GM21576 (cell line): ENCODE data around the gene OR4F6.

ENCODE experiments used
- ATAC-seq: cut with Tn5 transposase; IDR thresholded peaks from one replicate; pipeline ENCODE4 v1.9.1; 2021; ENCODE audit warnings: mild to moderate bottlenecking, moderate library complexity; ENCODE audit not compliant: unreplicated experiment

Gene OR4F6

GRCh38 chr15:101804375-101804774 lies 1.1 kb downstream of the OR4F6 start:
- ATAC-seq: no peak

DNA sequence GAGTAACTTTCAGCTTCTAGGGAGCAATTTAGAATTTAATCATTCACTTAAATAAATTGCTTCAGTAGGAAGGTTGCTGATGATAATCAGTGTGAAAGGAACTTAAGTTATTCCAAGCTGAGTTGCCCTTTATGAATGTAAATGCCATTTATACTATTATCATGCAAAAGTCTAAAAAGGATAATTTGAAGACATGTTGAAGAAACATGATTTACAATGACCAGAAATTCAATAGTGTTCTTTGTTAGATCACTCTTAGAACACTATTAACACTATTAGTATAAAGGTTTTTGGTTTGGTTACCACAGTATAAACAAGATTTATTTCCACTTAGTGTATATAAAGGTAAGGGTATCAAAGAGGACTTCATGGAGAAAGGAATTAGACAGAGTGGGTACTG lies 1.6 kb downstream of the OR4F6 start:
- ATAC-seq: no peak

GRCh38 chr15:101805605-101806345 lies 2.5 kb downstream of the OR4F6 start:
- ATAC-seq: no peak

GRCh38 chr15:101807345-101807945 lies 4.1 kb downstream of the OR4F6 start:
- no peak for ATAC-seq

GRCh38 chr15:101808201-101808600 lies 4.9 kb downstream of the OR4F6 start:
- ATAC-seq: no peak

- no peak for ATAC-seq
Observed at GRCh38 chr15:101810456-101810855, 7.1 kb downstream of the OR4F6 start.

DNA sequence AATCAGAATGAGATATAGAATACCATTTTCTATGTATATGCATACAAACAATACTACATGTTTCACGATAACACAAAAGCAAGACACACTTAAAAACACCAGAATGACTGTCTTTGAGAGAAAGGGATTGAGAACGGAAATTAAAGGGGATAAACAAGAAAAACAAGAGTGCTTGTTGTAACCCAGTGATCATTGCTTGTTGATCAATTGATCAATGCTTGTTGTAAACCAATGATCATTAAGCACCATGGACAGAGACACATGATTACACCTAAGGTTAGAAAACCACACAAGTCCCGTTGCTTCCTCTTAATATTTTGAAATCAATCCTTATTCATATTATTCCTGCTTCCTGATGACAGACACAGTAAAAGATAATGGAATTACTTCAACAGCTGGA lies 7.6 kb downstream of the OR4F6 start:
- ATAC-seq: no peak

DNA sequence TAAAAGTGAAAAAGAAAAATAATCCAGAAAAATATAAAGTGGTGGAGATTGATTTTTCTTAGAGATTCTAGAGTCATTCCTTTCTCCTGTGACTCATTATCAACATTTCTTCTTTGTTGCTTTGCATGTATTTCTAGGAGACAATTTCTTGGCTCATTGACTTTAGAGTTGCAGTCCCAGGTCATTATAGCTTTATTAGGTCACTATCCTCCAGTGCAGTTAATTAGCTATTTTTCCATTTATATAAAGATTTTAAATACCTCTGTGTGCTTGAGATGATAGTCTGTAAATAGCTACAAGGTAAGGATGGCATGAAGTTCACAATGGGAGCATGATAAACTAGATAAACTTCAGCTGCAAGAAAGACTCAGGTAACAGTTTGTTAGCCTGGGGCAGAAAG lies 8.6 kb downstream of the OR4F6 start, which contains the start of gene OR4F15:
OR4F15 (plus strand) TSS at position 301 of the 400 bp plus-strand sequence. CDS start 5,985 bp downstream, outside the sequence.
- no peak for ATAC-seq

DNA sequence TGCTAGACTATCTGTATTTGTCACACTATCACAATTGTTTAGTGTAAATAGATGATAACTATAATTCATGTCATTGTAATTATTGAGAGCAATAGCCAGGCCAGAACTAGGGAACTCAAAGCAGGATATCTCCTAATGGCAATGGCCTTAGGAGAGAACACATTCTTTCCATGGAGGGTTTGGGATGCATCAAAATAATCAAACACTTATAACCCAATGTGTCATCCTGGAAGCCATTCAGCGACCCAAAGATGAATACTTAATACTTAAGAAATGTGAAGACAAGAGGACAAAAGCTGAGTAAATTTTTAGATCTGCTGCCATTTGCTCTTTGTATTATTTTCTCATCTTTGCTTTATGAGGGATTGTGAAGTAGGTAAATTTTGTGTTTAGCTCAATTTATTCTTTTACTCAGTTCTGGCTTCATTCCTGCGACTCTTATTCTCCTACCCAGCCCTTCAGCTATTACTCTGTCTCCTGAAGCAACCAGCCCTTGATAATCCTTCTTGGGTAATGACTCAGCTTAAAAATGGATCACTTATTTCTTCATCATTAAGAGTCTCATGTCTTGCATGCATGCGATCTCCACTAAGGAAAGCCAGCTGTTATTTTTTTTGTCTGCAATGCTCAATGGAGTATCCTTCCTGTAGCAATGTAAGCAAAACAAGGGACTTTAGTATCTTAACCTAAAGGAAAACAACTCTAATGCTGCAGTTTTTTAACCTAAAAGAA lies 10.7 kb downstream of the OR4F6 start:
- ATAC-seq: no peak

DNA sequence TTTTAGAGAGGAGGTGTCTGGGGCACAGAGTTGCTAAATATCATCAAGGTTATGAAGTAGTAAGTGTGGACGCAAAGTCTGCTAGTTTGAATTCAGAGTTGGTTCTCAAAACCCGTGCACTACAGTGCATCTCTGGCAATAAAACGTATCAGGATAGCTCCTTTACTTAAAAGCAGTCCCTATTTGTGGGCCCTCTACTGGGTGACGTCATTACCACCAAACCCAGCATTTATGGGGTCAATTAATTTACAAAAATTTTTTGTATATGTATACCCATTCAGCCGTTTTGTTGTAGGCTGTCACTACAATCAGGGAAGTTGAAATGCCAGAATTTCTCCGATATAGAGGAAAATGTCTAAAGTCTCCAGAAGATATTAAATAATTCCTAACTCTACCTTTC lies 17.5 kb downstream of the OR4F6 start:
- ATAC-seq: no peak

DNA sequence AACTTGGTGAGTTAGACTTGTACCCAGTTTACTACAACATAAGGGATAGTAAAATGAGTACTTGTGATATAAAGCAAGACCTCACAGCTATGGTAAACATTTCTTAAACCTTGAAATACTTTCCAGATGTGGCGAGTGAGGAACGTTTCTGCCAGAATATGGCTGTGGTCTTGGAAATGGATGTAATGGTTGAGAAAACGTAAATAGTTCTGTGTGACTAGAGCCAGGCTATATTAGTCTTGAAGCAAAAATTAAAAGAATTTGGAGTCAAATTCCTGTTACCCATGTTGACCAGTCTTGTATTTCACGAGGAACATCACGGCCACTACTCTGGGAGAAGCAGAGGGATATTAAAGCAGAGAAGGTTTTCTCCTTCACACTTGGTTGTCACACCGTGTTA lies 23.9 kb downstream of the OR4F6 start:
- no peak for ATAC-seq

GRCh38 chr15:101828774-101829173 lies 25.5 kb downstream of the OR4F6 start:
- ATAC-seq: no peak

- no peak for ATAC-seq
Observed at GRCh38 chr15:101841656-101842055, 38.3 kb downstream of the OR4F6 start.

DNA sequence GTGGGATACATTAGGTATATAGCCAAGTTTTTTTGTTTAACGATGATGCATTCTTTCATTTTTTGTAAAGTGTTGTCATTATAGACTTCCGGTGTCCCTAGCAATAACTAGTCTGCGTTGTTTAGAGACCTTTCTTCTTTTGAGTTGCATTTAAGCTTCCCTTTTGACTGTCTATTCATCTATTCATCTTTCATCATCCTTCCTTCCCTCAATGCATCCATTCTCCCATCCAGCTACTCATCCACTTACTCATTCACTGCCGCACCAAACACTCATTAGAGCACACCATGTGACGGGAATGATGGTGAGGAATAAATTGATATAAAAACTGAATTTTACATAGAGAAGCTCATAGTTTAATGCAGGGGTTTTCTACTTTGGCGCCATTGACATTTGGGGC lies 41.6 kb downstream of the OR4F6 start:
- ATAC-seq: no peak

DNA sequence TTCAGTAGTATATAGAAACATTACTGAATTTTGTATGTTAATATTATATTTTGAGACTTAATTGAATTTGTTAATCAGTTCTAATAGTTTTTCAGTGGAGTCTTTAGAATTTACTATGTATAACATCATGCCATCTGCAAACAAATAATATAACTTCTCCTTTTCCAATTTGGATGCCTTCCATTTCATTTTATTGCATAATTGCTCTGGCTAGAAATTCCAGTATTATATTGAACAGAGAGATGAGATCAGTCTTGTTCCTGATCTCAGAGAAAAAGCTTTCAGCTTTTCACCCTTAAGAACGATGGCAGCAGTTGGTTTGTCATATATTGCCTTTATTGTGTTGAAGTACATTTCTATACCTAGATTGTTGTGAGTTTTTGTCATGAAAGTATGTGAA lies 49.0 kb downstream of the OR4F6 start:
- ATAC-seq: no peak
